HK-2 (cell line): Measurements from ENCODE around the gene TNIP1.

Experiments
- DNase-seq: peaks from one replicate; pipeline ENCODE4 v3.0.0-alpha.2; 2018; ENCODE audit not compliant: unreplicated experiment

The TNIP1 gene

DNA sequence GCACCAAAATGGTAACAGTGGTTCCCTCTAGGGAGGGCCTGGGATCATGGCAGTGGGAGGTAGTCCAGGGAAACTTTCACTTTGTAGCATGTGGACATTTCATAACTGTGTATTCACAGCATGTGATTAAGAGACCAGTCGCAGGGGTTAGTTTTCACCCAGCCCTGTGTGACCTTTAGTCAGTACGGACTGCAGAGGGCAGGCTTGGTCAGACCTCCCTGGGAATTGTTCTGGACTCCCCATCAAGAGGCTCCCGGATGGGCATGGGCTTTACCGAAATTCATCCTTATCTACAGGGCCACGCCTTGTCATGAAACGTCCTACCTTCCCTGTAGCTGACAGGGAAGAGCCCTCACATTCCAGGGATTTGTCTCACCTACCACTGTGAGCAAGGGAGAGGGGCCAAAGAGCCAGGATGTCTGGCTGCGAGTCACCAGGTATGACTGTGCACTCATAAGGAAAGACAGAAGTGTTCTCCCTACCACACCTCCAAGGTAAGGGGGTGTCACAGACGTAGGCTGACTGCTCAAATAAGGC lies 40.6 kb downstream of the TNIP1 start:
- DNase-seq = peak; percentile 43

DNA sequence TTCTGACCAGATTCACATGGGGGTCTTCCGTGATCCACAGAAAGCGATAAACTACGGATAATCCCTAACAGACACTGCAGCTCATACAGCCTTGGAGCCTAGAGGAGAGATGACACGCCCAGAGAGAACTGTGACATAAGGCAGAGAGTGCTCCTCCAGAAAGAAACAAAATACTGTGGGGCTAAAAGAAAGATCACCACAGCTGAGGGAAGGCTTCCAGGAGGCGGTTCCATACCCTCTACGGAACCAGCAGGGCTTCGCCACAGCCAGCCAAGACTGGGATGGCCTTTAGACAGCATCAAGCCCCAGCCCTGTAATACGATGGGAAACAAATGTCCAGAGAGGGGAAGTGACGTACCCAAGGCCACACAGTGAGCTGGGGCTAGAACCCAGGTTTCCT lies 41.2 kb downstream of the TNIP1 start:
- DNase-seq = no peak

DNA sequence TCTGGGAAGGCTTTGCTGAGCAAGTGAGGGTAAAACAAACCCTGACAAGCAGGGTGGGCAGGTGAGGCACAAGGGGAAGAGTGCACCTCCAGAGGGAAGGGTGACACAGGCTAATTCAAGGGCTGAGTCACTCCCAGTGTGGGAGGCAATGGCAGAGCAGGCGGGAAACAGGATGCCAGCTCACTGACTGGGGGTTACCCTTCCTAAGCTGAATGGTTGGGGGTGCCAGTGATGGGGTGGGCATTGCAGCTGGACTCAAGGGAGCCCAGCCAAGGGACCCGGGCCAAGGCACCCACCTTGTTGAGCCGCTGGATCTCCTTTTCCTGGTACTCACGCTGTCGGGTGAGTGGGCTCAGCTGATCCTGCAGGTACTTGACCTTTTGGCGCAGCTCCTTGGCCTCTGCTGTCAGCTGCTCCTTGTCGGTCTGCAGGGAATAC lies 42.0 kb downstream of the TNIP1 start:
- no peak for DNase-seq

DNA sequence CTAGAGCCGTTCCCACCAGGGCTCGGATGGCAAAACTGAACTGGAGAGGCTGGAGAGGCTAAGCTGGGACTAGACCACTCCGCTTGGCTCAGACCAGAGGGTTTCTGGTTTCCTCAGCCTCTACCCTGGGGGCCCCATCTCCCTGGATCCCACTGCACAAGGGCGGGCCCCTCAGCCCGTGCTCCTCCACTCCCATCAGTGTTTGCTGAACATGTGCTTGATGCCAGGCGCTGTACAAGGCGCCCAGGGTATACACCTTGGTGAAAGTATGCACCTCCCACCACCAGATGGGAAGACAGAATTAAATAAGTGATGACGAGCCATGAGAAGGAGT lies 42.5 kb downstream of the TNIP1 start:
- DNase-seq = no peak

DNA sequence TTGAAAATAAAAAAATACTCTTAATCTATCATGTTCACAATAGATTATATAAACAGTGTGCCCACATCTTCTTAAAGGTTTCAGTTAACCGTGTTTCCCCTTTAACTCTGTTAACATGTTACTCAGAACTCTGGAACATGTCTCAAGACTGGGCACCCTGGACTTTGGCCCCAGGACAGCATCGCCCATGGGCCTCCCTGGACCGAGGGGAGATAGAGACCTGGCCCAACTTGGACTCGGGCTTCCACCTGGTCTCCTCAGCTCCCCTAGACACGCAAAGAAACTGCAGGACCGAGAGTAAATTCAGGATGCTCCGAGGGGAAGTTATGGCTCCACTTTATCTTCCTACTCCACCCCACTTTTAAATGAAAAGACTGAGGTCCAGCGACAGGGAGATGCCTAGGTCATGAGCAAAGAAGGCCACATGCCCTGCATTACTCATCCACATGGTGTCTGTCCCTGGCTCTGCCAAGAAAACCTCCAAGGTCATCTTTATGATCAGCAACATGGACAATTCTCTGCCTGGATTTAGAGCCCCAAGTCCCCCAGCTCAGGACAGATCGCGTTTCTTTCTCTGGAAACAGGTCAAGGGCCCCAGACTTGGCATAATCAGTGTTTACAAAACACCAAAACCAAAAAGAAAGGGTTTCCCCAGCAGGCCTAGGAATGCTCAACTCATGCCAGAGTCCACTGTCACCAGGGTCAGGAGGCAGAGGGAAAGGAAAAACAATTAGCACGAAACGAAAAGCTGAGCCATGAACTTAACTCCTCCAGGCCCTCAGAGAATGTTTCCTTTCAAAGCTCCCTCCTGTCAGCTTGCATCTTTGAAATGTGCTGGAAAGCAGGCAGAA lies 43.0 kb downstream of the TNIP1 start:
- no peak for DNase-seq

DNA sequence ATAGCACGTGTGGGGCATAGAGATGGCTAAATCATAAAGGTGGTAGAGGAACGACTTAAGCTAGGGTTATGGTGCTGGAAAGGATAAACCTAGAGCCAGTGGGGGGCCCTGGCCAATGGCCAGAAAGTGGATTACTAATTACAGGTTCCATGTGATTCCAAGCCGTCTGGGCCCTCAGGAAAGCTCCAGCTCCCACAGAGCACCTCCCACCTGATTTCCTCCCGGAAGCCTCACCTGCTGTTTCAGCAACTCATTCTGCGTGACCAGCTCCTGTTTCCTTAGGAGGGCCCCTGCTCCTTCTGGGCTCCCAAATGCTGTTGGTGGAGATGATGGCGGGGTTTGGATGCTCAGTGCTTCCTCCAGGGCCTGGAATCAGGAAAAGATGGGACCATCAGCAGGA lies 44.3 kb downstream of the TNIP1 start:
- no peak for DNase-seq

DNA sequence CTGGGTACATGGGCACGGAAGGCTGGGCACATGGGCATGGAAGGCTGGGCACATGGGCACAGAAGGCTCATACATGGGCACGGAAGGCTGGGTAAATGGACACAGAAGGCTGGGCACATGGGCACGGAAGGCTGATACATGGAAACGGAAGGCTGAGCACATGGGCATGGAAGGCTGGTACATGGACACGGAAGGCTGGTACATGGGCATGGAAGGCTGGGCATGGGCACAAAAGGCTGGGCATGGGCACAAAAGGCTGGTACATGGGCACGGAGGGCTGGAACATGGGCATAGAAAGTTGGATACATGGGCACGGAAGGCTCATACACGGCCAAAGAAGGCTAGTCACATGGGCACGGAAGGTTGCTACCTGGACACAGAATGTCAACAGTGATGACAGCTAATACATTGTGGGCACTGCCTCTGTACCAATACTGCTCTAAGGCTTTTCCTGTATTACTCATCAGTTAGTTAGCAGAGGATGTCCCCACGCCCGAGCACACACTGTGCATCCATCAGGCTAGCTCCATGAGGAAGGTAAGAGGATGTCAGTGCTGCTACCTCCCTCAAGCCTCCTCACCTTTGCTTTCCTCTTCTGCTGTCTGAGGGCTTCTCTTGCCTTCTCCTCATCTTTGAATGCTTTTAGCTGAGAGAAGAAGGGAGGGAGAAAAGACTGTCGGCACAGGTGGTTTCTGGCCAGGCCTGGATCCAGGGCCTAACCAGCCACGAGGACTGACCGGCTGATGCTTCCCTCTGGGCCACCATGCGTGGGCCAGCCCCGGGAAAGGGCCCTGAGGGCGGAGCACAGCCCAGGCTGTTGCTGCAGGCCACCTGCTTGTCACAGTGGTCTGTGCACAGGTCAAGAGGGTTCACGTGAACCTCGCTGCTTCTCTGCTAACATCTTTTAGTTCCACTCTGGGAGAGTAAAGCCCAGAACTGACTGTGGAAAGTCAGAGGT lies 46.1 kb downstream of the TNIP1 start:
- DNase-seq = no peak

DNA sequence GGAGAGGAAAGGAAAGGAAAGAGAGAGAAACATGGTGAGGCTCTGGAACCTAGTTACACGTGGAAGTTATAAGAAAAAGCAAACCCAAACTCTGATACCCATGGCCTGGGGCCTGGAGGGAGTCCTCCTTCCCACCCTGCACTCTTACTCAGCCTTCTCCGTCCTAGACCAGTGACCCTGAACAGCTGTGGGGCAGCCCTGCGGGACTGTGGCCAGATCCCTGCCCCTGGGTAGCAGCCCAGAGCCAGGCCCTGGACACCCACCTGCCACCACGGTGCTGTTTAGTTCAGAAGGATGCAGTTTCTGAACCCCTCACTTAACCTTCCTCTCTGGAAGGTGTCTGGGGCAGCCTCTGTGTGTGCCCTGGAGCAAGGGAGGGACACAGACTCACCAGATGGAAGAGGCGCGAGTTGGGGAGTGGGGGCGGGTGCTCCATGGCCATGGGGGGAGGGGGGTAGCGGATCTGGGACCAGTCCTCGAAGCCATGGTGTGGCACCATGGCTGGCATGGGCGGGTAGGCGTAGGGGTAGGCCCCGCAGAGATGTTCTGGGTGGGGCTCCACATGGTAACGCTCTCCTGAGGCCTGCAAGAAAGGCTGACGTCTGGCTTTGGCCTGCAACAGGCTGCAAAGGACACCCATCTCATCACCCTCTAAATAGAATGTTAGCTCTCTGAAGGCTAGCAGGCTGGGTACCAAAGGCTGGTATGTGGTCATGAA lies 47.5 kb downstream of the TNIP1 start:
- DNase-seq = no peak

DNA sequence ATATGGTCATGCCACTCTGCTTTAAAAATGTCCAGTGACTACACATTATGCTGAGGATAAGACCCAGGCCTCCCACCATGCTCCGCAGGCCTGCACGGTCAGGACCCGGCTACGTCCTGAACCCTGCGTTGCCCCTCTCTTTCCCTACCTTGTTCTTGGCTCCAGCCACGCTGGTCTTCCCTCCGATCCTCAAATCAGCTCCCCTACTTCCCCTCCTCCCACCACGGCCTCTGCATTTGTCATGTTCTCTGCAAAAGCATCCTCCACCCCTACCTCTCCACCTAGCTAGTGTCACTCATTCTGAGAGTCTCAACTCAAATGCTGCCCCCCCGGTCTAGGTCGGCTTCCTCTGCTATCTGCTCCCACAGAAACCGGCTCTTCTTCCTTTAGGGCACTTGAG lies 49.3 kb downstream of the TNIP1 start:
- no peak for DNase-seq

DNA sequence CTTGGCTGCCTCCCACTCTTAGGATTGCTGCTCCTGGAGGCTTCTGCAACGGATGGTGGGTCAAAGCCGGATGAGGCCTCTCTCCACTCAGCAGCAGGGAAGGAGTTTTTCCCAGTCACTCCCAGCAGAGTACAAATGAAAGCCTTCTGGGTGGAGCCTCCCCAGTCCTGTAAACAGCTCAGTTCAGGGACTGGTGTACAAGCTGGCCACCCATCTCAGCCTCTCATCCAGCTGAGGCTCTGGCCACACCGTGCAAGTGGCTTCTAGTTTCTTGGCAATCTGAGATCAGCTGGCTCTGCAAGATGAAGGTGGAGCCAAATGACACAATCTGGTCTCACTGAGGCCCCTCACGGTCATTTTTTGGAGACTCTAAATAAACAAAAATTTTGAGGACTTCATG lies 50.5 kb downstream of the TNIP1 start:
- DNase-seq = no peak

DNA sequence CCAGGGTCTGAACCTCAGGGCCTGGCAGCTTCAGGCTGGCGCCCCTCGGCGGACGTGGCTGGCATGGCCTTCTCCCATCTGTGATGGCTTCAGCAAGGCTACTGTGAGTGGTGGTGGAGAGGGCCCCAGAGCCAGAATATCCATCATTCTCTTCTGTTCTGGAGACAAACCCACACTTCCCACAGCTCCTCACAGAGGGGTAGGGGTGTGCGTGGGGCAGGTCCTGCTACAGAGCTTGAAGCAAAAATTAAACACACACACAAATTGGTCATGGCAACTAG lies 50.8 kb downstream of the TNIP1 start:
- DNase-seq = no peak

DNA sequence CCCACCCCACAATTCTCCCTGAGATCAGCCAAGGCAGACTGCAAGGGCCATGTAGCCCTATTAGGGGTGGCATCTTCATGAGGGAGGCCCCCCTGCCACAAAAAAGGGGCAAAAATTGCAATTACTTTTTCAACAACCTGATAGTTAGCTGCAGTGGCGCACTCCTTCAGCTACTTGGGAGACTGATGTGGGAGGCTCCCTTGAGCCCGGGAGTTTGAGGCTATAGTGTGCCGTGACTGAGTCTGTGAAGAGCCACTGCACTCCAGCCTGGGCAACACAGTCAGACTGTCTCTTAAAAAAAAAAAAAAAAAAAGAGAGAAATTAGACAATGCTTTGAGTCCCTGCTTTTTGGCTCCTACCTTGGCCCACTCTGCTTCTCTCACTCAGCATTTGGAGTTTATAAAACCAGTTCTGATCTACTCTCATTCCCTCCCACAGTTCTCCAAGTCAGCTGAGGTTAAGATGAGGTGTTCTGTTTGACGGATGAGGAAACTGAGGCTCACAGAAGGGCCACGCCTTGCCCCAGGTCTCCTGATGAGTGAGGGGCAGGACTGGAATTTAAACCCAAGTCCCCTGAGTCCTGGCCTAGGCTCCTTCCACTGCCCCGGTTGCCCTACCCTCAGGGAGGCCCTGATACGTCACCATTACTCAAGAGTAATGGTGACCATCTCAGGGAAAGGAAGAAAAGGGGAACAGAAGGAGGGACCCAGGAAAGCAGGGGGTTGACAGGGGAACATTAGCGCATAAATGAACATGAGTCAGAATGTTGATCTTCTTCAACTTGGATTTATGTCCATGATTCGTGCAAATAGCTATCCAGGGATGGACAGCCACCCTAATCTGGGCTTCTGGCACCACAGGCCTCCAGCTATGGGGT lies 51.4 kb downstream of the TNIP1 start:
- no peak for DNase-seq

DNA sequence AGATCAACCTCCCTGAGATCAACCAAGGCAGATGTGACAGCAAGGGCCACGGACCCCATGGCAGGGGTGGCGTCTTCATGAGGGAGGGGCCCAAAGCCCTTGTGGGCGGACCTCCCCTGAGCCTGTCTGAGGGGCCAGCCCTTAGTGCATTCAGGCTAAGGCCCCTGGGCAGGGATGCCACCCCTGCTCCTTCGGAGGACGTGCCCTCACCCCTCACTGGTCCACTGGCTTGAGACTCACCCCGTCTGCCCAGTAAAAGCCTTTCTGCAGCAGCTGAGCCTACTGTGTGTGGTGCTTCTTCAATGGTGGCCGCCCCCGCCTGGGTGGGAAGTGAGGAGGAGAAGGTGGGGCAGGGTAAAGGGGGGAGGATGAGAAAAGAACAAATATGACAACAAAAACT lies 52.1 kb downstream of the TNIP1 start:
- no peak for DNase-seq

DNA sequence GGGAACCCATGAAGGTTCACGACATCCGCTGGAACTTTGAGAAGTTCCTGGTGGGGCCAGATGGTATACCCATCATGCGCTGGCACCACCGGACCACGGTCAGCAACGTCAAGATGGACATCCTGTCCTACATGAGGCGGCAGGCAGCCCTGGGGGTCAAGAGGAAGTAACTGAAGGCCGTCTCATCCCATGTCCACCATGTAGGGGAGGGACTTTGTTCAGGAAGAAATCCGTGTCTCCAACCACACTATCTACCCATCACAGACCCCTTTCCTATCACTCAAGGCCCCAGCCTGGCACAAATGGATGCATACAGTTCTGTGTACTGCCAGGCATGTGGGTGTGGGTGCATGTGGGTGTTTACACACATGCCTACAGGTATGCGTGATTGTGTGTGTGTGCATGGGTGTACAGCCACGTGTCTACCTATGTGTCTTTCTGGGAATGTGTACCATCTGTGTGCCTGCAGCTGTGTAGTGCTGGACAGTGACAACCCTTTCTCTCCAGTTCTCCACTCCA lies 52.8 kb downstream of the TNIP1 start:
- no peak for DNase-seq

DNA sequence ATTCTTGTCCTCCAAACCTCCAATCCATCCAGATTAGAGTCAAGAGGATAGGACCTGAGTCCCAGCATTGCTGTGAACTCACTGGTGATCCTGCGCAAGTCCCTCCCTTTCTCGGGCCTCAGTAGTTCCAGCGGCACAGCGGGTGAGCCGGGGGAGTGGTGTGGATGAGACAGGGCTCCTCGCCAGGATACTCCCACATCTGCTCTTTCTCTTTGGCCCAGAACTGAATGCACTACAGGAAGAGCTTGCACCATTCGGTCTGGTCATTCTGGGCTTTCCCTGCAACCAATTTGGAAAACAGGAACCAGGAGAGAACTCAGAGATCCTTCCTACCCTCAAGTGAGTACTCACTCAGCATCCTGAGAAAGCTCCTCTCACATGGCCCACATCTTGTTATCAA lies 54.2 kb downstream of the TNIP1 start:
- DNase-seq = no peak

DNA sequence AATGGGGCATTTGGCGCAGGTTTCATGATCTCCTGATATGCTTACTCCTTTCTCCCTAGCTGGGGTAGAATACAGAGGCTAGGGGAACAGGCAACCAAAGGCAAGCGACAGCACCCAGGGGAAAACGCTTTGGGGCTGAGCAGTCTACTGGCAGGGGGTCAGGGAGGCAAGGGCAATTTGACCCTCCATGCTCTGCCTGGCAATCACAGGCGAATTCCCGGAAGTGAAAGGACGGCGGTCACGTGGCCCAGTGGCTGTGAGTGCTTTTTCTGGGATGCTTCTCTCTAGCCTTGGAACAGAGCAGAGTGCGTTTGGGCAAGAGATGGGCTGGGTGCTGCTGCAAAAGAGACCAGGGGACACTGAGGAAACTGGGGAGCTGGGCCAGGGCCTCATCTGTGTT lies 54.7 kb downstream of the TNIP1 start:
- DNase-seq = no peak

DNA sequence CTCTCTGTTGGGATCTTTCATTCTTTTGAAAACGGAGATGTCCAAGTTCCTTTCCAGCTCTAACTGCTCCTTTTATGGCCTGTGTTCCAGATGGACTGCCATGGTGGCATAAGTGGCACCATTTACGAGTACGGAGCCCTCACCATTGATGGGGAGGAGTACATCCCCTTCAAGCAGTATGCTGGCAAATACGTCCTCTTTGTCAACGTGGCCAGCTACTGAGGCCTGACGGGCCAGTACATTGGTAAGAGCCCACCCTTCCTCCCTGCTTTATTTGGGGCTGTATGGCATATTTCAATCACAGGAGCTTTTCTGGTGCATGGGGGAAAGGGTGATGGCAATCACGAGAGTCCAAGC lies 55.6 kb downstream of the TNIP1 start:
- no peak for DNase-seq

DNA sequence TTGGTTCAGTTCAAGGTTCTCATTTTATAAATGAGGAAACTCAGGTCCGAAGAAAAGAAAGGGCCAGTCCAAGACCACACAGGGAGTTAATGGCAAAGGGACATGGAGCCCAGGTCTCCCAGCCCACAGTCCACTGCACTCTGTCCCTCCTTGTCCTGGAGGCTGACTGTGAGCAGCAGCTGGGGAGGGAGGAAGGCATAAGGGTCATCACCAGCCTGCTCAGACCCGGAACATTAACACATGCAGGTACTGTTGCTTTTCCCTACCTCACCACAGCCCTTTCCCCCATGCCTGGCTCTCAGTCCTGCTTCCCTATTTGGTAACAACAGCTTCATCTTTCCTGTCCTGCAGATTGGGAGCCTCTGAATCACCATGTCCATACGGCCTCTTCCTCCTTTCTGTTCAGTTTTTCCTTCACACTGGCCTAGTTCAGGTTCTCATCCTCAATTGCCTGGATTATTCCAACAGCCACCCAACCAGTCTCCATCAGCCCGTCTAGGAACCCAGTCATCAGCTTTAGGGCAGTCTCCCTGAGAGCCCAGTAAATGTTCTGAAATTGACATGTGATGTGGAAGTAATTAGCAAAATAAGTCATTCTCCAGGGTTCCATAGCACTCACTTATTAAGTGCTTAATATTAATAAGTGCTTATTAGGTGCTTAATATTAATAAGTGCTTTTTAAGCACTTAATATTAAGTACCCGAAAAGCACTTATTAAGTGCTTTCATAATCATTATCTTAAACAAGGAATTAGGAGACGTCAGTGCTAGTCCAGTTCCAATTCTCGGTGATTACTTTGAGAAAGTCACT lies 56.2 kb downstream of the TNIP1 start:
- DNase-seq = no peak

DNA sequence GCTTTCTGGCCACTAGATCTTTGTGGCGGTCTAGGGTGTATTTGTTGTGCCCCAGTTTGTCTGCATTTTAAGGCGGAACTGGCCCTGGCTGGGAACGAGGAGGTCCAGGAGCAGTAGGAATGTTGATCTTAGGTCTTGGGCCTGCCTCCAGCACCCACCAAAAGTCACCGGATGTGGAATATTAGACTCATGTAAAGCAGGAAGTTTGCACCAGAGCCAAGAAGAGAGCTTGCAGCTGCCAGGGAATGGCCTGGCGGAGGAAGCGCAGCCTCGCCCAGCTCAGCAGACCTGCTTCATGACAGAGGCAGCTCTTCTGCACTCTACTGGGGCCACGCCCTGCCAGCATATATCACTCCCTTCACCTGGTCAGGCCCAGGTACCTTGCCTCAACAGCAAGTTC lies 57.2 kb downstream of the TNIP1 start:
- no peak for DNase-seq

DNA sequence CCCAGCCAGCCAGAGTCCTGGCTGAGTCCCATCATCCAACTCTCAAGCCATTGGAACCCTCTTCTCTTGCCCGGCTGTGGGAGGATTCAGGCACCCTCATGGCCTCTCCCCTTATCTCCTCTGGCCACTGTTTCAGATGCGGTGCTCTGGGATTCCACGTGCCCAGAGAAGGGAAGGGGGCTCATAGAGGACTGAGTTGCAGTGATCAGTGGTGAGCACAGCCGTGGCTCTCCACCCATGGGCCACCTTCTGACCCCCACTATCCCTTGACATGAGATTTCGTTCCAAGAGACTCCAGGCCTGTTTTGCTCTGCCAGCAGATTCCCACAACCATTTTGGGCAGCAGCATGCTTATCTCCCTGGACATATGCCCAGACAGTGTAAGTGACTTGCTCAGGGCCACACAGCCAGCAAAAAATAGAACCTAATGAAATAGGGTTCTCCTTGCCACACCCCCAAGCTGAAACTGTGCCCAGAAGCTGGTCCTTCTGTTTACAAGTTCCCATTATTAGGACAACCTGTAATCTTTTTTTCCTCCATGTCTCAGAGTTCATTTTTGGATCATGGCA lies 57.7 kb downstream of the TNIP1 start:
- DNase-seq = no peak
